ENCODE results near the gene PRXL2B.

GRCh38 chr1:2547210-2548067, 39.1 kb upstream of the PRXL2B start:
- TF ChIP-seq POLR2A (IDR thresholded peaks at IDR 0.05; ENCODE audit: borderline replicate concordance, extremely low read depth, insufficient read depth, insufficient read length) (no peak), ZNF274 (IDR thresholded peaks at IDR 0.05; ENCODE audit: low read depth, low read length) (no peak), CTCF (IDR thresholded peaks at IDR 0.05 in 2 of 3, conservative IDR thresholded peaks at IDR 0.05 in 1 of 3; ENCODE audit: borderline replicate concordance in 1 of 3, insufficient read depth in 1 of 3, low read depth in 2 of 3, low read length in 2 of 3) (no peak), POLR2AphosphoS5 (IDR thresholded peaks at IDR 0.05; ENCODE audit: low read depth, low read length) (no peak; the same call in 1 of the 2 replicates), FOSL1 (IDR thresholded peaks at IDR 0.05; ENCODE audit: low read depth) (no peak), EZH2 (IDR thresholded peaks at IDR 0.05) (no peak), EGR1 (IDR thresholded peaks at IDR 0.05; ENCODE audit: low read depth) (no peak), EZH2phosphoT487 (IDR thresholded peaks at IDR 0.05; ENCODE audit: borderline replicate concordance) (no peak), JUND (IDR thresholded peaks at IDR 0.05) (no peak)

All from HCT116 (cell line).